ENCODE results near the gene SF1.

Gene SF1

GRCh38 chr11:64809781-64810241, 31.5 kb upstream of the SF1 start:
- no peak overlapping the region for H3K27ac Mint-ChIP-seq
- TF ChIP-seq CTCF (IDR thresholded peaks at IDR 0.05): no peak
- peaks cover 29% of the 10 kb centered on the region for H3K4me1 Mint-ChIP-seq
- peak overlapping the region; percentile 92 for H3K4me3 Mint-ChIP-seq
- peak; percentile 71 for DNase-seq
- H3K36me3 Mint-ChIP-seq (ENCODE audit: low read depth): peaks cover 27% of the 10 kb centered on the region
- H3K9me3 Mint-ChIP-seq: no peaks in the 10 kb centered on the region
- peaks cover 4% of the 10 kb centered on the region for H3K27me3 Mint-ChIP-seq (ENCODE audit: low read depth, poor library complexity)

- Mint-ChIP-seq H3K27me3 (ENCODE audit: low read depth, poor library complexity) (no peaks in the 10 kb centered on the region), H3K27ac (no peak overlapping the region), H3K36me3 (ENCODE audit: low read depth) (peaks cover 27% of the 10 kb centered on the region), H3K4me3 (no peak overlapping the region), H3K4me1 (peaks cover 25% of the 10 kb centered on the region), H3K9me3 (no peaks in the 10 kb centered on the region)
- no peak for TF ChIP-seq CTCF (IDR thresholded peaks at IDR 0.05)
- no peak for DNase-seq
Measured at GRCh38 chr11:64805481-64805880, 27.1 kb upstream of the SF1 start.

- no peak overlapping the region for H3K27ac Mint-ChIP-seq
- TF ChIP-seq CTCF (IDR thresholded peaks at IDR 0.05): no peak
- peak overlapping the region; percentile 92 for H3K4me3 Mint-ChIP-seq
- no peaks in the 10 kb centered on the region for H3K27me3 Mint-ChIP-seq (ENCODE audit: low read depth, poor library complexity)
- H3K9me3 Mint-ChIP-seq: no peaks in the 10 kb centered on the region
- DNase-seq: no peak
- peaks cover 25% of the 10 kb centered on the region for H3K4me1 Mint-ChIP-seq
- peaks cover 29% of the 10 kb centered on the region for H3K36me3 Mint-ChIP-seq (ENCODE audit: low read depth)
Measured at GRCh38 chr11:64804346-64805210, 26.2 kb upstream of the SF1 start.

- no peak for TF ChIP-seq CTCF (IDR thresholded peaks at IDR 0.05)
- H3K4me1 Mint-ChIP-seq: peaks cover 22% of the 10 kb centered on the region
- peak overlapping the region; percentile 92 for H3K4me3 Mint-ChIP-seq
- H3K9me3 Mint-ChIP-seq: no peaks in the 10 kb centered on the region
- no peak for DNase-seq
- peaks cover 31% of the 10 kb centered on the region for H3K36me3 Mint-ChIP-seq (ENCODE audit: low read depth)
- H3K27me3 Mint-ChIP-seq (ENCODE audit: low read depth, poor library complexity): no peaks in the 10 kb centered on the region
- peak overlapping the region; percentile 96 for H3K27ac Mint-ChIP-seq
Measured at GRCh38 chr11:64803846-64804345, 25.6 kb upstream of the SF1 start.

- Mint-ChIP-seq H3K9me3 (no peaks in the 10 kb centered on the region), H3K4me1 (peaks cover 24% of the 10 kb centered on the region), H3K27ac (peak within 1 kb of the TSS; percentile 96), H3K36me3 (ENCODE audit: low read depth) (peaks cover 32% of the 10 kb centered on the region), H3K4me3 (peak within 1 kb of the TSS; percentile 92), H3K27me3 (ENCODE audit: low read depth, poor library complexity) (no peaks in the 10 kb centered on the region)
- peak; percentile 93 for DNase-seq
- TF ChIP-seq CTCF (IDR thresholded peaks at IDR 0.05): no peak
Measured at GRCh38 chr11:64803158-64803845, 25.0 kb upstream of the SF1 start, which contains the start of gene MAP4K2. TSS of gene MAP4K2 (minus strand) at chr11:64803214. CDS start at chr11:64803149, 65 bp downstream.
